ENCODE data around the gene CPOX. TPM values are rescaled to one million over a fixed set of nuclear protein-coding genes. Genes with fewer than 3 reads are reported as not detected.
A peak's percentile ranks its signal among the peaks of the same experiment; 100 is the strongest.

CPOX gene
- total and polyA plus RNA-seq, 2 donors from 2014 or later = 6.6 to 13.7 TPM

GRCh38 chr3:98608029-98608428 lies 14.6 kb upstream of the CPOX start:
- intact Hi-C loops (cut with DNase I) = no loop called here

GRCh38 chr3:98603580-98603979 lies 10.2 kb upstream of the CPOX start:
- DNase-seq (no peak), FAIRE-seq (no peak)
- H3K9me3 ChIP-seq (ENCODE audit: control insufficient read depth in 2 of 3, insufficient read depth in 1 of 3, low read length in 3 of 3) = no peaks in the 10 kb centered on the region
- intact Hi-C loops (cut with DNase I) = no loop called here
- H3K9ac ChIP-seq (ENCODE audit: low read length in 3 of 3) = no peak overlapping the region
- TF ChIP-seq CTCF (IDR thresholded peaks at IDR 0.05; ENCODE audit: borderline replicate concordance, extremely low read depth, insufficient read depth) = no peak
- no peaks in the 10 kb centered on the region for H3K36me3 ChIP-seq (ENCODE audit: control insufficient read depth in 2 of 3, insufficient read depth in 3 of 3, low read length in 3 of 3)
- no peaks in the 10 kb centered on the region for H3K27me3 ChIP-seq (ENCODE audit: control insufficient read depth, insufficient read depth, low read length)
- no peak overlapping the region for H3K4me3 ChIP-seq (ENCODE audit: low read length in 3 of 3)
- H3K4me1 ChIP-seq (ENCODE audit: control insufficient read depth in 2 of 3, insufficient read depth in 2 of 3, low read depth in 1 of 3, low read length in 3 of 3) = no peaks in the 10 kb centered on the region
- no peak overlapping the region for H3K27ac ChIP-seq (ENCODE audit: low read depth in 2 of 2, low read length in 2 of 2)

More at GRCh38 chr3:98608029-98608428, 14.6 kb upstream of the CPOX start:
- FAIRE-seq (no peak), DNase-seq (no peak)
- no peaks in the 10 kb centered on the region for H3K27me3 ChIP-seq (ENCODE audit: control insufficient read depth, insufficient read depth, low read length)
- H3K9ac ChIP-seq (ENCODE audit: low read length in 3 of 3) = no peak overlapping the region
- H3K4me1 ChIP-seq (ENCODE audit: control insufficient read depth in 2 of 3, insufficient read depth in 2 of 3, low read depth in 1 of 3, low read length in 3 of 3) = no peaks in the 10 kb centered on the region
- no peaks in the 10 kb centered on the region for H3K9me3 ChIP-seq (ENCODE audit: control insufficient read depth in 2 of 3, insufficient read depth in 1 of 3, low read length in 3 of 3)
- H3K36me3 ChIP-seq (ENCODE audit: control insufficient read depth in 2 of 3, insufficient read depth in 3 of 3, low read length in 3 of 3) = no peaks in the 10 kb centered on the region
- no peak overlapping the region for H3K4me3 ChIP-seq (ENCODE audit: low read length in 3 of 3)
- H3K27ac ChIP-seq (ENCODE audit: low read depth in 2 of 2, low read length in 2 of 2) = no peak overlapping the region
- TF ChIP-seq CTCF (IDR thresholded peaks at IDR 0.05; ENCODE audit: borderline replicate concordance, extremely low read depth, insufficient read depth) = no peak

- H3K9me3 ChIP-seq (ENCODE audit: control insufficient read depth in 2 of 3, insufficient read depth in 1 of 3, low read length in 3 of 3) = no peaks in the 10 kb centered on the region
- H3K27ac ChIP-seq (ENCODE audit: low read depth in 2 of 2, low read length in 2 of 2) = no peak overlapping the region
- no peaks in the 10 kb centered on the region for H3K4me1 ChIP-seq (ENCODE audit: control insufficient read depth in 2 of 3, insufficient read depth in 2 of 3, low read depth in 1 of 3, low read length in 3 of 3)
- H3K36me3 ChIP-seq (ENCODE audit: control insufficient read depth in 2 of 3, insufficient read depth in 3 of 3, low read length in 3 of 3) = no peaks in the 10 kb centered on the region
- no peak overlapping the region for H3K9ac ChIP-seq (ENCODE audit: low read length in 3 of 3)
- peak; percentile 75 for TF ChIP-seq CTCF (IDR thresholded peaks at IDR 0.05; ENCODE audit: borderline replicate concordance, extremely low read depth, insufficient read depth)
- no peak overlapping the region for H3K4me3 ChIP-seq (ENCODE audit: low read length in 3 of 3)
- FAIRE-seq = peak; percentile 66
- DNase-seq = peak in 3 of 5 donors; percentile 18 to 83 (median 70)
- H3K27me3 ChIP-seq (ENCODE audit: control insufficient read depth, insufficient read depth, low read length) = no peaks in the 10 kb centered on the region
- intact Hi-C loops (cut with DNase I) = no loop called here
Measured at GRCh38 chr3:98602078-98602678, 8.8 kb upstream of the CPOX start.

- Histone ChIP-seq H3K27ac (ENCODE audit: low read depth in 2 of 2, low read length in 2 of 2) (no peak overlapping the region), H3K4me3 (ENCODE audit: low read length in 3 of 3) (no peak overlapping the region), H3K27me3 (ENCODE audit: control insufficient read depth, insufficient read depth, low read length) (no peaks in the 10 kb centered on the region), H3K4me1 (ENCODE audit: control insufficient read depth in 2 of 3, insufficient read depth in 2 of 3, low read depth in 1 of 3, low read length in 3 of 3) (no peaks in the 10 kb centered on the region), H3K9me3 (ENCODE audit: control insufficient read depth in 2 of 3, insufficient read depth in 1 of 3, low read length in 3 of 3) (no peaks in the 10 kb centered on the region), H3K9ac (ENCODE audit: low read length in 3 of 3) (no peak overlapping the region), H3K36me3 (ENCODE audit: control insufficient read depth in 2 of 3, insufficient read depth in 3 of 3, low read length in 3 of 3) (no peaks in the 10 kb centered on the region)
- intact Hi-C loops (cut with DNase I) = no loop called here
- DNase-seq = no peak
- FAIRE-seq = no peak
- TF ChIP-seq CTCF (IDR thresholded peaks at IDR 0.05; ENCODE audit: borderline replicate concordance, extremely low read depth, insufficient read depth) = no peak
Measured at GRCh38 chr3:98601180-98601579, 7.8 kb upstream of the CPOX start.
